ENCODE results near the gene C1orf74.

GRCh38 chr1:209738270-209738669 lies 46.1 kb downstream of the C1orf74 start:
- TF ChIP-seq CTCF (conservative IDR thresholded peaks at IDR 0.05 in 1 of 2, IDR thresholded peaks at IDR 0.05 in 1 of 2; ENCODE audit: extremely low read depth in 1 of 2, insufficient read depth in 1 of 2, low read depth in 1 of 2, low read length in 2 of 2): no peak
- no peak for TF ChIP-seq EZH2 (IDR thresholded peaks at IDR 0.05; ENCODE audit: borderline replicate concordance, low read length)
